GM21423 (cell line): ENCODE data around the gene SPRY1.

Experiments used
- ATAC-seq: cut with Tn5 transposase; IDR thresholded peaks from one replicate; pipeline ENCODE4 v1.9.1; 2021; ENCODE audit warnings: mild to moderate bottlenecking, moderate library complexity; ENCODE audit not compliant: unreplicated experiment

Gene SPRY1

GRCh38 chr4:123408471-123409084 lies 12.0 kb downstream of the SPRY1 start:
- ATAC-seq, result no peak

GRCh38 chr4:123409334-123409733 lies 12.7 kb downstream of the SPRY1 start:
- ATAC-seq, result no peak

- no peak for ATAC-seq
Measured at GRCh38 chr4:123411514-123411913, 14.9 kb downstream of the SPRY1 start.

GRCh38 chr4:123412091-123412505 lies 15.5 kb downstream of the SPRY1 start:
- peak; percentile 78 for ATAC-seq

- peak; percentile 3 for ATAC-seq
Measured at GRCh38 chr4:123412700-123413512, 16.3 kb downstream of the SPRY1 start.

GRCh38 chr4:123415576-123415975 lies 19.0 kb downstream of the SPRY1 start:
- ATAC-seq, result no peak

- ATAC-seq, result peak; percentile 29
Measured at GRCh38 chr4:123415977-123416376, 19.4 kb downstream of the SPRY1 start.

GRCh38 chr4:123417813-123418212 lies 21.2 kb downstream of the SPRY1 start:
- no peak for ATAC-seq

GRCh38 chr4:123418351-123418931 lies 21.8 kb downstream of the SPRY1 start:
- peak; percentile 86 for ATAC-seq

- no peak for ATAC-seq
Measured at GRCh38 chr4:123419885-123420755, 23.5 kb downstream of the SPRY1 start.

- ATAC-seq, result no peak
Measured at GRCh38 chr4:123421227-123421936, 24.8 kb downstream of the SPRY1 start.

- peak; percentile 28 for ATAC-seq
Measured at GRCh38 chr4:123421937-123422781, 25.6 kb downstream of the SPRY1 start.

GRCh38 chr4:123423819-123424218 lies 27.2 kb downstream of the SPRY1 start:
- ATAC-seq, result no peak

- ATAC-seq, result no peak
Measured at GRCh38 chr4:123427951-123428350, 31.4 kb downstream of the SPRY1 start.

- no peak for ATAC-seq
Measured at GRCh38 chr4:123430031-123430430, 33.4 kb downstream of the SPRY1 start.

- no peak for ATAC-seq
Measured at GRCh38 chr4:123430501-123430900, 33.9 kb downstream of the SPRY1 start.

- ATAC-seq, result no peak
Measured at GRCh38 chr4:123433573-123433972, 37.0 kb downstream of the SPRY1 start.

GRCh38 chr4:123433976-123434375 lies 37.4 kb downstream of the SPRY1 start:
- ATAC-seq, result no peak

- no peak for ATAC-seq
Measured at GRCh38 chr4:123435246-123436113, 38.9 kb downstream of the SPRY1 start.
